Measurements from ENCODE around the gene ADAMTS17.

Gene ADAMTS17

DNA sequence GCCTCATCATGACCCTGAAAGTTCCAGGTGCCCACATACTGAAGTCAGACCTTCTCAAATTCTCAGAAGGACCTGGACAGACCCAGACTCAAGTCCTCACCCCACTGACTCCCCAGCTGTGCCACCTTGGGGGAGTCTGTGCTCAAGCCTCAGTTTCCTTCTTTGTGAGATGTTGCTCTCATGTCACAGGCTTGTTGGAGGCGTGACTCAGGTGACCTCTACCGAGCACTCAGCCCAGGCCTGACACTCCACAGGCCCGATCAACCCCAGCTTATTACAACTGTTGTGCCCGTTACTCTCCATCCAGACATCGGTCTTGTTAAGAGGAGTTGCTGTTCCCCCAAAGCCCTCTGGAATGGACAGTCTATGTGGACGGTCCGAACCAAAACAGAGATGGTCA, 332.4 kb downstream of the ADAMTS17 start:
- H3K4me3 ChIP-seq (ENCODE audit: low read depth, low read length), result no peak overlapping the region
- TF ChIP-seq, protein P1, sequence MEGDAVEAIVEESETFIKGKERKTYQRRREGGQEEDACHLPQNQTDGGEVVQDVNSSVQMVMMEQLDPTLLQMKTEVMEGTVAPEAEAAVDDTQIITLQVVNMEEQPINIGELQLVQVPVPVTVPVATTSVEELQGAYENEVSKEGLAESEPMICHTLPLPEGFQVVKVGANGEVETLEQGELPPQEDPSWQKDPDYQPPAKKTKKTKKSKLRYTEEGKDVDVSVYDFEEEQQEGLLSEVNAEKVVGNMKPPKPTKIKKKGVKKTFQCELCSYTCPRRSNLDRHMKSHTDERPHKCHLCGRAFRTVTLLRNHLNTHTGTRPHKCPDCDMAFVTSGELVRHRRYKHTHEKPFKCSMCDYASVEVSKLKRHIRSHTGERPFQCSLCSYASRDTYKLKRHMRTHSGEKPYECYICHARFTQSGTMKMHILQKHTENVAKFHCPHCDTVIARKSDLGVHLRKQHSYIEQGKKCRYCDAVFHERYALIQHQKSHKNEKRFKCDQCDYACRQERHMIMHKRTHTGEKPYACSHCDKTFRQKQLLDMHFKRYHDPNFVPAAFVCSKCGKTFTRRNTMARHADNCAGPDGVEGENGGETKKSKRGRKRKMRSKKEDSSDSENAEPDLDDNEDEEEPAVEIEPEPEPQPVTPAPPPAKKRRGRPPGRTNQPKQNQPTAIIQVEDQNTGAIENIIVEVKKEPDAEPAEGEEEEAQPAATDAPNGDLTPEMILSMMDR (IDR thresholded peaks at IDR 0.05; ENCODE audit: low read depth, low read length), result no peak

GRCh38 chr15:100008258-100008657, 333.5 kb downstream of the ADAMTS17 start:
- H3K4me3 ChIP-seq (ENCODE audit: low read depth, low read length), result no peak overlapping the region
- TF ChIP-seq, protein P1 (IDR thresholded peaks at IDR 0.05; ENCODE audit: low read depth, low read length), result no peak

DNA sequence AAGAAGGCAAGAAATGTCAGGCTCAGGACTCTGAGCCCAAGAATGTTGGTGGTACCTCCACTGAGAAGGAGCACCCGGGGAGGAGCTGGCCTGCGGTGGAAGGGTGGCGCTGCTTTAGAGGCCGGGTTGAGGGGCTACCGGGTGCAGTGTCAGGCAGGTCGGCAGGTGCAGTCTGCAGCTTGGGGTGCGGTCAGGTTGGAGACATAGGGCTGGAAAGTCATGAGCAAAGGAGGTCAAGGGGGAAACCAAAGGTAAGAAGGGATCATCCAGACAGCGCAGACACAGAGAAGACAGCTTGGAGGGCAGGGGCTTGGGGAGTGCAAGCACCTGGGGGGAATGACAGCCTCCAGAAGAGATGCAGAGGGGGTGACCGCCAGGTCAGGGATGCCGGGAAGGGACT, 334.2 kb downstream of the ADAMTS17 start:
- TF ChIP-seq, protein P1 (IDR thresholded peaks at IDR 0.05; ENCODE audit: low read depth, low read length), result no peak
- H3K4me3 ChIP-seq (ENCODE audit: low read depth, low read length), result no peak overlapping the region

GRCh38 chr15:100005715-100006114, 336.1 kb downstream of the ADAMTS17 start:
- TF ChIP-seq, protein P1 (IDR thresholded peaks at IDR 0.05; ENCODE audit: low read depth, low read length), result no peak
- H3K4me3 ChIP-seq (ENCODE audit: low read depth, low read length), result no peak overlapping the region

- H3K4me3 ChIP-seq (ENCODE audit: low read depth, low read length), result no peak overlapping the region
- TF ChIP-seq, protein P1 (IDR thresholded peaks at IDR 0.05; ENCODE audit: low read depth, low read length), result no peak
These were observed 336.8 kb downstream of the ADAMTS17 start for GRCh38 chr15:100005013-100005412.

GRCh38 chr15:100002787-100003536, 338.8 kb downstream of the ADAMTS17 start:
- H3K4me3 ChIP-seq (ENCODE audit: low read depth, low read length), result no peak overlapping the region
- TF ChIP-seq, protein P1 (IDR thresholded peaks at IDR 0.05; ENCODE audit: low read depth, low read length), result no peak

GRCh38 chr15:100002086-100002620, 339.6 kb downstream of the ADAMTS17 start:
- TF ChIP-seq, protein P1 (IDR thresholded peaks at IDR 0.05; ENCODE audit: low read depth, low read length), result no peak

More at GRCh38 chr15:100002086-100002620, 339.6 kb downstream of the ADAMTS17 start:
- no peak overlapping the region for H3K4me3 ChIP-seq (ENCODE audit: low read depth, low read length)
